Ammon's horn (tissue), 1 donor: Measurements from ENCODE around the gene SEPTIN8.
A peak's percentile ranks its signal among the peaks of the same experiment; 100 is the strongest.

Source experiments
- DNase-seq: peaks from one replicate; pipeline ENCODE4 v3.0.0-alpha.2; 2016; ENCODE audit warnings: low spot score

The SEPTIN8 gene

DNA sequence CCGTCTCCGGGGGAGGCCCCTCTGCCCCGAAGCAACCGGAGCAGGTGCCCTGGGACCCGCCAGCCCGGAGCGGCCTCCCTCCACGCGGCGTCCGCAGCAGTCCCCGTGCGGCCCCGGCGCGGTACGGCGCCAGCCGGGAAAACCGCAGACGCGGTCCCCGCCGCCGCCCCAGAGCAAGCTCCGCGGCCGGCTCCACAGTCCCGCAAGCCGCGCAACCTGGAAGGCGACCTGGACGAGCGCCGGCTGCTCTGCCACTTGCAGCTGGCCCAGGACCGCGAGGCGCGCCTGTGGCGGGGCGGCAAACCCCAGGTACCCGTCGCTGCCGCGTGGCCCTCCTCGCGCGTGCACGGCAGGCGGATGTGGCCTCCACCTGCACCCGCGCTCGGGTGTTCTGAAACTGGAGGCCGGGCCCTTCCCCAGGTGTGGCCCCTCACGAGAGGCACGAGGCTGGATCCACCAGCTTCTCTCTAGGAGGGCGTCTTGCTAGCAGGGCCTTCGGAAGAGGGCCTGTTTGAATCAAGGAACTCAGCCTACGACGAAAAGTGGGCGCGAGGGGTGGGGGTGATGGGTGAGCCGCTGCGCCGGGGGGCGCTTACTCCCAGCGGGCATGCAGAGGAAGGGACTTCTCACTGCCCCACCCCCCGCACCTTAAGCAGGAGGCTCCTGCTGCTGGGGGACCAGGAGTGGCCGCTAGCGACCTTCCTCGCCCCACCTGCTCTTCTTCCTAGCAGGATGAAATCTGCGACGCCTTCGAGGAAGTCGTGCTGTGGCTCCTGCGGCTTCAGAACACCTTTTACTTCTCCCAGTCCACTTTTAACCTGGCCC, 29.2 kb downstream of the SEPTIN8 start:
- DNase-seq = no peak

- peak; percentile 68 for DNase-seq
Observed at GRCh38 chr5:132746954-132747615, 30.0 kb downstream of the SEPTIN8 start, which contains the start of gene CCNI2. Gene CCNI2, plus strand, starts transcription at chr5:132747426. Its CDS starts 70 bp downstream, at chr5:132747496.

GRCh38 chr5:132746592-132746953, 30.5 kb downstream of the SEPTIN8 start:
- no peak for DNase-seq

GRCh38 chr5:132744659-132745058, 32.4 kb downstream of the SEPTIN8 start:
- DNase-seq = no peak

GRCh38 chr5:132742626-132743025, 34.4 kb downstream of the SEPTIN8 start:
- DNase-seq = no peak

- DNase-seq = no peak
Observed at GRCh38 chr5:132742158-132742557, 34.9 kb downstream of the SEPTIN8 start.

DNA sequence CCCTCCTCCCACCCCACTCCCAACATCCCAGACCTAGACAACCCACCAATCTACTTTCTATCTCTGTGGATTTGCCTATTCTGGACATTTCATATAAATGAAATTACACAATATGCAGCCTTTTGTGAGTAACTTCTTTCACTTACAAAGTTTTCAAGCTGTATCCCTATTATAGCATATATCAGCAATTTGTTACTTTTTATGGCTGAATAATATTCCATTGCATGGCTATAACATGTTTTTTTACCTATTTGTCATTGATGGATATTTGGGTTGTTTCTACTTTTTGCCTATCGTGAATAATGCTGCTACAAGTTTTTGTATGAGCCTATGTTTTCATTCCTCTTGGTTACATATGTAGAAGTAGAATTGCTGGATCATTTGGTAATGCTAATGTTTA, 37.8 kb downstream of the SEPTIN8 start:
- no peak for DNase-seq

DNA sequence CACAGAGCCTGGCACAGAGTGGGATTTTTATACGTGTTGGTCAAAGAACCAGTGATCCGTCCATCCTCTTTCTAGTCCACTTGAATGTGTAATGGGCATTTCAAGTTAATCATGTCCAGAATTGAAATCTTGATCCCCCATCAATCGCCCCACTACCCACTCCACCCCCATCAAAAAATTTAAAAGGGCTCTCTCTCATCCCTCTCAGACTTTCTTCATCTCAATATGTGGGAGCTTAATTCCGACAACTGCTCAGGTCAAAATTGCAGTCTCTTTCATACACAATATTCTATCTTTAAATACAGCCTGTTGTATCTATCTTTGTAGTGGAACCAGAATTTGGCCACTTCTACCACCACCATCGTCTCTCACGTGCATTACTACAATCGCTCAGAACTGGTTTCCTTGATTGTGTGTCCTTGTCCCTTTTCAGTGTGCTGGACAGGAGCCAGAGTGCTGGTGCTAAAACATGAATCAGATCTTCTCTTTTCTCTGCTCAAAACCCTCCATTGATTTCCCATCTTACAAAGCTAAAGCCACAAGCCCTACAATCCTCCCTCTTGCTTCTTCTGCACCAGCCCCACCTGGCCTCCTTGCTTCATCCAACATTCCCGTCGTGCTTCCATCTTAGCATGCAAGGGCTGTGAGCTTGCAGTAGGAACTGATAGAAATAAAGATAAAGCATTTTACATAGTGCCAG, 38.9 kb downstream of the SEPTIN8 start:
- peak; percentile 42 for DNase-seq

- DNase-seq = peak; percentile 98
Observed at GRCh38 chr5:132736853-132737833, 39.9 kb downstream of the SEPTIN8 start, which contains the start of gene KIF3A. Gene KIF3A, minus strand, starts transcription at chr5:132737546. Its CDS starts 127 bp downstream, at chr5:132737419.

- DNase-seq = no peak
Observed at GRCh38 chr5:132734687-132735086, 42.4 kb downstream of the SEPTIN8 start.

DNA sequence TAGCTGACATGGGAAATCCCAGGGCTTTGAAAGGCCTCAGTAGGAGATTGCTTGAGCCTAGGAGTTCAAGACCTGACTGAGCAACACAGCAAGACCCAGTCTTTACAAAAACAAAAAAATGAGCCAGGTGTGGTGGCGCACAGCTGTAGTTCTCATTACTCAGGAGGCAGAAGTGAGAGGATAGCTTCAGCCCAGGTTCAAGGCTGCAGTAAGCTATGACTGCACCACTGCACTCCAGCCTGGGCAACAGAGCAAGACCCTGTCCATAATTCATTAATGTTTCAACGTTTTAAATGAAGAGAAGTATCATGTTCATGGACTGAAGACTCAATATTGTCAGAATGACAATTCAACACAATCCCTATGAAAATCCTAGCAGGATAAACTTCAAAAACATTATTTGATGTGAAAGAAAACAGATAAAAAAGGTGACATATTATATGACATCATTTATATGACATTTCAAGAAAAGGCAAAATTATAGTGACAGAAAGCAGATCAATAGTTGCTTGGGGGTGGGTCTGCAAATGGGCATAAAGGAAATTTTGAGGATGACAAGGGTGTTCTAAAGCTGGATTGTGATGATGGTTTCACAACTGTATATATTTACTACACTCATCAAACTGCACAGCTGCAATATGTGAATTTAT, 43.4 kb downstream of the SEPTIN8 start:
- DNase-seq = no peak

GRCh38 chr5:132729896-132730295, 47.1 kb downstream of the SEPTIN8 start:
- DNase-seq = no peak

DNA sequence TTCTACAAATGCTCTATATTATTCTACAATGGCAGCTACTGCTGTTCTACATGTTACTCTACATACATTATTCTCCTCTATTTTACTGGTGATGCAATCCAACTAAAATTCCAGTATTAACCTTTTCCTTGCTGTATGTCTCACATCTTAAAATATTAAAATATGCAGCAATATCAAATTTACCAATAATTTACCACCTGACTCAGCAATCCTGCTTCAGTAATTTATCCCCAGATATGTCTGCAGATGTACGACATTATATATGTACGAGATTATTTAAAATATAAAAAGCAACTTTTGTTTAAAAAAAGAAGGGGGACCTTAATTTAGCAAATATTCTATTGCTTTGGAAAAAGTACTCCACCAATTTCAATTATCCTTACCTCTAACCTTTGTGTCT, 51.3 kb downstream of the SEPTIN8 start:
- no peak for DNase-seq

GRCh38 chr5:132718544-132719312, 58.3 kb downstream of the SEPTIN8 start:
- DNase-seq = no peak

DNA sequence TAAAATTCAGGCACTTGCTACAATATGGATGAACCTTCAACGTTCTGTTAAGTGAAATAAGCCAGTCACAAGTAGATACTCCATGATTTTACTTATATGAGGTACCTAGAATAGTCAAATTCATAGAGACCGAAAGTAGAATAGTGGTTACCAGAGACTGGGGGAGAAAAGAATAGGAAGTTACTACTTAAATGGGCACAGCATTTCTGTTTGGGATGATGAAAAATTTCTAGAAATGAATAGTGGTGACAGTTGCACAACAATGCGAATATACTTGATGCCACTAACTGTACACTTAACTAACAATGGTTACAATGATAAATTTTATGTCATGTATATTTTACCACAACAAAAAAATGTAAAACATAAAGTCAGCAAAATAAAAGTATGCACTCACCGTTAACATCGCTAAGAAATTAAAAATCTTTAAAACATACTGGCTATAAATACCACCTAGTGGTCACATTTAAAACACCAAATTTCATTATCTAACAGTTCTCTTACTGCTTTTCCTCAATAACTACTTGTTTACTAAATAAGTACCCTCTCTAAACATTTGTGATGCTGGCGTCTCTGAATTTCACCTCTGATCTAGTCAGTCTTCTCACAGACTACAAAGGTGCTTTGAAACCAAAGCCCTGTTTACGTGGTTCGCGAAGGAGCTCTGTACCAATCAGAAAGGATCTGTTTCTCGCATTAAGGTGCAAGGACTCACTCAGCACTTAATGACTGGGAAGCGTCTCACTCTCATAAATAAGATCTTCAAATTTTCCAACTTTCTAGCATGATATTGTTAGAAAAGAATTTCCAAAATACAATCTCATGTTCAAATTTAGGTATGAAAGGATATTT, 62.4 kb downstream of the SEPTIN8 start:
- no peak for DNase-seq

DNA sequence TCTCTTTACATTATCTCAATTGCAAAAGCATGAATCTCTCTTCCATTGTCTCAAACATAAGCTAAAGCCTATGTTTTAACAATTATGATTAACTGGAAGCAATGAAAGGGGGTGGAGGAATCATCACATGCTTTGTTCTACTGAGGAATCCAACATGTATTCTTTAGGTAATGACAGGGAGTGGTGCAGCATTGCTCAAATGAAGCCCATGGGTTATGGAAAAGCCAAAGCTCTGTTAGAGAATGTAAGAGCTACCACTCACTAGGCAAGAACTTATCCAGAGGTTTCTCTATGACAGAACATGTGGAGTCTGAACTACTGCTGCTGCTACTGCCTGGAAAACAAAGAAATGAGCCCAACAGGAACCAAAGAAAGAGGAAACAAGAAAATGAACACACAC, 68.4 kb downstream of the SEPTIN8 start:
- DNase-seq = no peak

DNA sequence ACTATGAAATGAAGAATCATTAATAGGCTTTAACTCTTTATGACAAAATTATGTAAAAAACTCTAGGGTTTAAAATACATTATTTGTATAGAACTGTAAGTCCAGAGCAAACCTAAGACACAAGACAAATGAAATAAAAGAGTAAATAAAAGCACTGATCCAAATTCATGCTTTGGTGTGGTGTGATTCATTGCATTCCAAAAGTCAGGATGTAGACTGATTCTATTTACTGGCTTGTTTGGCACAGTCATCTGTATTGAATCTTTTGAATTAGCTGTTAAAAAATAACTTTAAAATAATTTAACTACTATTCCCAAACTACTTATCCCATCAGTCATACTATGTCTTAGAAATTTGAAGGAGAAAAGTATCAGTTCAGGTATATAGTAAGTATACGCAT, 72.2 kb downstream of the SEPTIN8 start:
- no peak for DNase-seq
